Measurements from ENCODE around the gene LRRN2. TPM values are rescaled to one million over a fixed set of nuclear protein-coding genes. Genes with fewer than 3 reads are reported as not detected.

The LRRN2 gene
- not detected for total RNA-seq
- polyA plus RNA-seq = under 1 TPM in 2 of 4 donors, not detected in 2; 0.02 to 0.03 TPM

GRCh38 chr1:204685236-204686006 is at the start of gene LRRN2:
LRRN2 (minus strand) TSS chr1:204685738; CDS start chr1:204619992, 65,746 bp downstream.
- peak within 1 kb of the TSS in 1 of 4 donors; percentile 38 for H3K4me3 Mint-ChIP-seq
- H3K9me3 Mint-ChIP-seq = no peaks in the 10 kb centered on the region
- ATAC-seq (ENCODE audit: low read depth in 2 of 2) = no peak

GRCh38 chr1:204735042-204735441 is 49.5 kb upstream of the LRRN2 start:
- peaks cover 20% of the 10 kb centered on the region for H3K27me3 ChIP-seq (ENCODE audit: control insufficient read depth, insufficient read depth, low read length)
- DNase-seq (no peak), ATAC-seq (ENCODE audit: low read depth in 2 of 2) (no peak)
- H3K36me3 Mint-ChIP-seq = no peaks in the 10 kb centered on the region
- H3K27ac Mint-ChIP-seq = no peak overlapping the region
- H3K27ac ChIP-seq (ENCODE audit: insufficient read depth, low read length, poor library complexity, severe bottlenecking) = no peak overlapping the region
- H3K9me3 ChIP-seq (ENCODE audit: control insufficient read depth in 2 of 2, low read length in 2 of 2) = peaks cover 6 to 8% of the 10 kb centered on the region in 2 experiments
- no peaks in the 10 kb centered on the region for H3K36me3 ChIP-seq (ENCODE audit: control insufficient read depth, insufficient read depth, low read length)
- H3K9me3 Mint-ChIP-seq = peaks cover 0 to 11% (median 5%) of the 10 kb centered on the region in 7 donors
- peaks cover 26% of the 10 kb centered on the region for H3K27me3 Mint-ChIP-seq
- no peak overlapping the region for H3K4me3 ChIP-seq (ENCODE audit: low read depth, low read length)
- no peak overlapping the region for H3K4me3 Mint-ChIP-seq
- no peaks in the 10 kb centered on the region for H3K4me1 ChIP-seq (ENCODE audit: control insufficient read depth, insufficient read depth, low read length, poor library complexity, severe bottlenecking)
- peaks cover 0 to 3% (median 0%) of the 10 kb centered on the region in 4 donors for H3K4me1 Mint-ChIP-seq

More at GRCh38 chr1:204685236-204686006, at the start of gene LRRN2:
- Mint-ChIP-seq H3K27me3 (peaks cover 49% of the 10 kb centered on the region), H3K36me3 (no peaks in the 10 kb centered on the region), H3K27ac (no peak within 1 kb of the TSS), H3K4me1 (peaks cover 0 to 16% (median 2%) of the 10 kb centered on the region in 4 donors)
- Histone ChIP-seq H3K4me3 (ENCODE audit: low read depth, low read length) (no peak within 1 kb of the TSS), H3K27me3 (ENCODE audit: control insufficient read depth, insufficient read depth, low read length) (peaks cover 20% of the 10 kb centered on the region), H3K4me1 (ENCODE audit: control insufficient read depth, insufficient read depth, low read length, poor library complexity, severe bottlenecking) (peaks cover 7% of the 10 kb centered on the region), H3K9me3 (ENCODE audit: control insufficient read depth in 2 of 2, low read length in 2 of 2) (no peaks in the 10 kb centered on the region), H3K36me3 (ENCODE audit: control insufficient read depth, insufficient read depth, low read length) (no peaks in the 10 kb centered on the region), H3K27ac (ENCODE audit: insufficient read depth, low read length, poor library complexity, severe bottlenecking) (no peak within 1 kb of the TSS)
- DNase-seq = no peak

GRCh38 chr1:204733869-204734596 is 48.5 kb upstream of the LRRN2 start:
- peaks cover 17% of the 10 kb centered on the region for H3K27me3 ChIP-seq (ENCODE audit: control insufficient read depth, insufficient read depth, low read length)
- H3K27ac ChIP-seq (ENCODE audit: insufficient read depth, low read length, poor library complexity, severe bottlenecking) = no peak overlapping the region
- ATAC-seq (ENCODE audit: low read depth in 2 of 2) = no peak
- Mint-ChIP-seq H3K9me3 (peaks cover 0 to 11% (median 4%) of the 10 kb centered on the region in 7 donors), H3K4me3 (no peak overlapping the region), H3K36me3 (no peaks in the 10 kb centered on the region), H3K27me3 (peaks cover 22% of the 10 kb centered on the region), H3K27ac (no peak overlapping the region), H3K4me1 (peaks cover 0 to 3% (median 0%) of the 10 kb centered on the region in 4 donors)
- no peak for DNase-seq
- H3K4me1 ChIP-seq (ENCODE audit: control insufficient read depth, insufficient read depth, low read length, poor library complexity, severe bottlenecking) = no peaks in the 10 kb centered on the region
- peaks cover 6 to 8% of the 10 kb centered on the region in 2 experiments for H3K9me3 ChIP-seq (ENCODE audit: control insufficient read depth in 2 of 2, low read length in 2 of 2)
- no peak overlapping the region for H3K4me3 ChIP-seq (ENCODE audit: low read depth, low read length)
- H3K36me3 ChIP-seq (ENCODE audit: control insufficient read depth, insufficient read depth, low read length) = no peaks in the 10 kb centered on the region

- Mint-ChIP-seq H3K27me3 (peaks cover 27% of the 10 kb centered on the region), H3K36me3 (no peaks in the 10 kb centered on the region), H3K27ac (no peak overlapping the region), H3K4me3 (no peak overlapping the region), H3K9me3 (peaks cover 0 to 4% (median under 1%) of the 10 kb centered on the region in 7 donors), H3K4me1 (peaks cover 0 to 3% (median 0%) of the 10 kb centered on the region in 4 donors)
- Histone ChIP-seq H3K9me3 (ENCODE audit: control insufficient read depth in 2 of 2, low read length in 2 of 2) (peaks cover under 1 to 1% of the 10 kb centered on the region in 2 experiments), H3K36me3 (ENCODE audit: control insufficient read depth, insufficient read depth, low read length) (no peaks in the 10 kb centered on the region), H3K27ac (ENCODE audit: insufficient read depth, low read length, poor library complexity, severe bottlenecking) (no peak overlapping the region), H3K4me1 (ENCODE audit: control insufficient read depth, insufficient read depth, low read length, poor library complexity, severe bottlenecking) (no peaks in the 10 kb centered on the region), H3K4me3 (ENCODE audit: low read depth, low read length) (no peak overlapping the region), H3K27me3 (ENCODE audit: control insufficient read depth, insufficient read depth, low read length) (peaks cover 12% of the 10 kb centered on the region)
- DNase-seq (no peak), ATAC-seq (ENCODE audit: low read depth in 2 of 2) (no peak)
Measured at GRCh38 chr1:204733289-204733688, 47.8 kb upstream of the LRRN2 start.

GRCh38 chr1:204731985-204732575 is 46.5 kb upstream of the LRRN2 start:
- Histone ChIP-seq H3K27ac (ENCODE audit: insufficient read depth, low read length, poor library complexity, severe bottlenecking) (no peak overlapping the region), H3K27me3 (ENCODE audit: control insufficient read depth, insufficient read depth, low read length) (peaks cover 9% of the 10 kb centered on the region), H3K9me3 (ENCODE audit: control insufficient read depth in 2 of 2, low read length in 2 of 2) (no peaks in the 10 kb centered on the region), H3K36me3 (ENCODE audit: control insufficient read depth, insufficient read depth, low read length) (no peaks in the 10 kb centered on the region), H3K4me1 (ENCODE audit: control insufficient read depth, insufficient read depth, low read length, poor library complexity, severe bottlenecking) (no peaks in the 10 kb centered on the region), H3K4me3 (ENCODE audit: low read depth, low read length) (no peak overlapping the region)
- no peak for DNase-seq
- no peak overlapping the region for H3K27ac Mint-ChIP-seq
- no peak for ATAC-seq (ENCODE audit: low read depth in 2 of 2)
- H3K27me3 Mint-ChIP-seq = peaks cover 27% of the 10 kb centered on the region
- H3K4me1 Mint-ChIP-seq = peaks cover 0 to 3% (median 0%) of the 10 kb centered on the region in 4 donors
- no peak overlapping the region for H3K4me3 Mint-ChIP-seq
- peaks cover 0 to 4% (median 0%) of the 10 kb centered on the region in 7 donors for H3K9me3 Mint-ChIP-seq
- no peaks in the 10 kb centered on the region for H3K36me3 Mint-ChIP-seq

- Mint-ChIP-seq H3K36me3 (no peaks in the 10 kb centered on the region), H3K27ac (no peak overlapping the region), H3K4me3 (no peak overlapping the region), H3K9me3 (peaks cover 0 to 1% (median 0%) of the 10 kb centered on the region in 7 donors), H3K4me1 (no peaks in the 10 kb centered on the region), H3K27me3 (peaks cover 28% of the 10 kb centered on the region)
- H3K4me1 ChIP-seq (ENCODE audit: control insufficient read depth, insufficient read depth, low read length, poor library complexity, severe bottlenecking) = no peaks in the 10 kb centered on the region
- peaks cover 9% of the 10 kb centered on the region for H3K27me3 ChIP-seq (ENCODE audit: control insufficient read depth, insufficient read depth, low read length)
- no peaks in the 10 kb centered on the region for H3K9me3 ChIP-seq (ENCODE audit: control insufficient read depth in 2 of 2, low read length in 2 of 2)
- no peak overlapping the region for H3K27ac ChIP-seq (ENCODE audit: insufficient read depth, low read length, poor library complexity, severe bottlenecking)
- DNase-seq (no peak), ATAC-seq (ENCODE audit: low read depth in 2 of 2) (no peak)
- no peaks in the 10 kb centered on the region for H3K36me3 ChIP-seq (ENCODE audit: control insufficient read depth, insufficient read depth, low read length)
- no peak overlapping the region for H3K4me3 ChIP-seq (ENCODE audit: low read depth, low read length)
Measured at GRCh38 chr1:204731509-204731908, 46.0 kb upstream of the LRRN2 start.

GRCh38 chr1:204730826-204731459 is 45.4 kb upstream of the LRRN2 start:
- no peaks in the 10 kb centered on the region for H3K4me1 Mint-ChIP-seq
- Histone ChIP-seq H3K9me3 (ENCODE audit: control insufficient read depth in 2 of 2, low read length in 2 of 2) (no peaks in the 10 kb centered on the region), H3K27ac (ENCODE audit: insufficient read depth, low read length, poor library complexity, severe bottlenecking) (no peak overlapping the region), H3K27me3 (ENCODE audit: control insufficient read depth, insufficient read depth, low read length) (peaks cover 11% of the 10 kb centered on the region), H3K4me1 (ENCODE audit: control insufficient read depth, insufficient read depth, low read length, poor library complexity, severe bottlenecking) (no peaks in the 10 kb centered on the region), H3K4me3 (ENCODE audit: low read depth, low read length) (no peak overlapping the region), H3K36me3 (ENCODE audit: control insufficient read depth, insufficient read depth, low read length) (no peaks in the 10 kb centered on the region)
- no peaks in the 10 kb centered on the region for H3K36me3 Mint-ChIP-seq
- peaks cover 0 to 1% (median 0%) of the 10 kb centered on the region in 7 donors for H3K9me3 Mint-ChIP-seq
- no peak for DNase-seq
- no peak overlapping the region for H3K27ac Mint-ChIP-seq
- peaks cover 31% of the 10 kb centered on the region for H3K27me3 Mint-ChIP-seq
- no peak overlapping the region for H3K4me3 Mint-ChIP-seq
- no peak for ATAC-seq (ENCODE audit: low read depth in 2 of 2)

Measured in CD4-positive, CD25-positive, alpha-beta regulatory T cell (primary cell).